ENCODE measurements around the gene CHST4.
"Not testable (repeated sequence)": the region's sequence is repeated elsewhere in the genome, so short reads cannot be mapped to it uniquely, and the experiment has no call there.

Gene CHST4

DNA sequence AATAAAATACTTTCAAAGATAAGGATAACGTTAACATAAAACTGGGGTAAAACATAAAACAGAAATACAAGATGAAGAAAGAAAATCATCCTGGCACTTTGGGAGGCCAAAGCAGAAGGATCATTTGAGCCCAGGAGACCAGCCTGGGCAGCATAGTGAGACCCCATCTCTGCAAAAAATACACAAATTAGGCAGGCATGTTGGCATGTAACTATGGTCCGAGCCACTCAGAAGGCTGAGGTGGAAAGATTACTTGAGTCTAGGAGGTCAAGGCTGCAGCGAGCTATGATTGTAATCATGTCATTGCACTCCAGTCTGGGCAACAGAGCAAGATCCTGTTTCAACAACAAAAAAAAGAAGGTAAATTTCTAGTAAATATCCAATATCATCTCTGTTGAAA, 31.1 kb downstream of the CHST4 start:
- in situ Hi-C loops (cut with HindIII; ENCODE audit: low pct_ligation_motif_present, low sequenced_read_pairs) = no loop called here
- H3K27ac ChIP-seq = no peak overlapping the region
- no peaks in the 10 kb centered on the region for H3K27me3 ChIP-seq (replicated peaks)
- no peak overlapping the region for H3K4me3 ChIP-seq (ENCODE audit: low read depth, low read length)
- TF ChIP-seq, protein P1, sequence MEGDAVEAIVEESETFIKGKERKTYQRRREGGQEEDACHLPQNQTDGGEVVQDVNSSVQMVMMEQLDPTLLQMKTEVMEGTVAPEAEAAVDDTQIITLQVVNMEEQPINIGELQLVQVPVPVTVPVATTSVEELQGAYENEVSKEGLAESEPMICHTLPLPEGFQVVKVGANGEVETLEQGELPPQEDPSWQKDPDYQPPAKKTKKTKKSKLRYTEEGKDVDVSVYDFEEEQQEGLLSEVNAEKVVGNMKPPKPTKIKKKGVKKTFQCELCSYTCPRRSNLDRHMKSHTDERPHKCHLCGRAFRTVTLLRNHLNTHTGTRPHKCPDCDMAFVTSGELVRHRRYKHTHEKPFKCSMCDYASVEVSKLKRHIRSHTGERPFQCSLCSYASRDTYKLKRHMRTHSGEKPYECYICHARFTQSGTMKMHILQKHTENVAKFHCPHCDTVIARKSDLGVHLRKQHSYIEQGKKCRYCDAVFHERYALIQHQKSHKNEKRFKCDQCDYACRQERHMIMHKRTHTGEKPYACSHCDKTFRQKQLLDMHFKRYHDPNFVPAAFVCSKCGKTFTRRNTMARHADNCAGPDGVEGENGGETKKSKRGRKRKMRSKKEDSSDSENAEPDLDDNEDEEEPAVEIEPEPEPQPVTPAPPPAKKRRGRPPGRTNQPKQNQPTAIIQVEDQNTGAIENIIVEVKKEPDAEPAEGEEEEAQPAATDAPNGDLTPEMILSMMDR (IDR thresholded peaks at IDR 0.05; ENCODE audit: low read depth, low read length, missing control alignments) = no peak
- no peaks in the 10 kb centered on the region for H3K36me3 ChIP-seq (replicated peaks)
- DNase-seq = no peak

- in situ Hi-C loops (cut with HindIII; ENCODE audit: low pct_ligation_motif_present, low sequenced_read_pairs) = no loop called here
- H3K27ac ChIP-seq = no peak overlapping the region
- no peak for DNase-seq
- H3K4me3 ChIP-seq (ENCODE audit: low read depth, low read length) = no peak overlapping the region
- H3K27me3 ChIP-seq (replicated peaks) = no peaks in the 10 kb centered on the region
- no peaks in the 10 kb centered on the region for H3K36me3 ChIP-seq (replicated peaks)
- TF ChIP-seq, protein P1 (IDR thresholded peaks at IDR 0.05; ENCODE audit: low read depth, low read length, missing control alignments) = no peak
Observed at GRCh38 chr16:71557954-71558582, 31.8 kb downstream of the CHST4 start.

DNA sequence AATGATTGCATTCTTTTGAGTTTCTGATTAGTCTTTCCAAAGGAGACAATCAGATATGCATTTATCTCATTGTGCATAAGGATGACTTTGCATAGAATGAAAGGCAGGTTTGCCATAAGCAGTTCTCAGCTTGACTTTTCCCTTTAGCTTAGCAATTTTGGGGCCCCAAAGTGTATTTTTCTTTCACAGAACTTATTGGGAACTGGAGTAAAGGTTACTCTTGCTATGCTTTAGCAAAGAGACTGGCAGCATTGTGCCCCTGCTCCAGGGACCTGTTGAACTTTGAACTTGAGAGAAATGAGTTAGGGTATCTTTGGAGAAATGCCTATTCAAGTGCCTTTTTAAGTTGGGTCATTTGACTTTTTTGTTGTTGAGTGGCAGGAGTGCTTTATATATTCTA, 33.6 kb downstream of the CHST4 start:
- Histone ChIP-seq H3K27ac (no peak overlapping the region), H3K36me3 (replicated peaks) (no peaks in the 10 kb centered on the region), H3K4me3 (ENCODE audit: low read depth, low read length) (no peak overlapping the region), H3K27me3 (replicated peaks) (no peaks in the 10 kb centered on the region)
- in situ Hi-C loops (cut with HindIII; ENCODE audit: low pct_ligation_motif_present, low sequenced_read_pairs) = no loop called here
- DNase-seq = no peak
- TF ChIP-seq, protein P1 (IDR thresholded peaks at IDR 0.05; ENCODE audit: low read depth, low read length, missing control alignments) = no peak

- H3K4me3 ChIP-seq (ENCODE audit: low read depth, low read length); H3K36me3 ChIP-seq (replicated peaks); H3K27me3 ChIP-seq (replicated peaks); DNase-seq; in situ Hi-C loops (cut with HindIII; ENCODE audit: low pct_ligation_motif_present, low sequenced_read_pairs); H3K27ac ChIP-seq: not testable (repeated sequence)
Observed at GRCh38 chr16:71561886-71562285, 35.7 kb downstream of the CHST4 start.

DNA sequence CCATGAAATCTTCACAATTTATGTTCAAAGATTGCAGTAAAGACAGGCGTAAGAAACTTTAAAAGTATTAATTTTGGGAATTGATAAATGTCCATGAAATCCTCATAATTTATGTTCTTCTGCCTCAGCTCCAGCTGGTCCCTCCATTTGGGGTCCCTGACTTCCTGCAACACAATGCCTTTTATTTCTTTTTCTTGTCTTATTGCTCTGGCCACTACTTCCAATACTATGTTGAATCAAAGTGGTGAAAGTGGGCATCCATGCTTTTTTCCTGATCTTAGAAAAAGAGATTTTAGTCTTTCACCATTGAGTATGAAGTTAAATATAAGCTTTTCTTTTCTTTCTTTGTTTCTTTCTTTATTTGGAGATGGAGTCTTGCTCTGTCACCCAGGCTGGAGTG, 36.3 kb downstream of the CHST4 start:
- in situ Hi-C loops (cut with HindIII; ENCODE audit: low pct_ligation_motif_present, low sequenced_read_pairs) = no loop called here
- no peak for DNase-seq
- Histone ChIP-seq H3K27me3 (replicated peaks) (no peaks in the 10 kb centered on the region), H3K4me3 (ENCODE audit: low read depth, low read length) (no peak overlapping the region), H3K27ac (no peak overlapping the region), H3K36me3 (replicated peaks) (no peaks in the 10 kb centered on the region)
- TF ChIP-seq, protein P1 (IDR thresholded peaks at IDR 0.05; ENCODE audit: low read depth, low read length, missing control alignments) = no peak

GRCh38 chr16:71564335-71564967, 38.2 kb downstream of the CHST4 start:
- TF ChIP-seq, protein P1 (IDR thresholded peaks at IDR 0.05; ENCODE audit: low read depth, low read length, missing control alignments) = no peak
- in situ Hi-C loops (cut with HindIII; ENCODE audit: low pct_ligation_motif_present, low sequenced_read_pairs) = no loop called here

More at GRCh38 chr16:71564335-71564967, 38.2 kb downstream of the CHST4 start:
- H3K4me3 ChIP-seq (ENCODE audit: low read depth, low read length) = peak overlapping the region; percentile 72
- H3K27ac ChIP-seq = peak overlapping the region; percentile 23
- H3K27me3 ChIP-seq (replicated peaks) = no peaks in the 10 kb centered on the region
- H3K36me3 ChIP-seq (replicated peaks) = no peaks in the 10 kb centered on the region
- DNase-seq = no peak

All from brain microvascular endothelial cell (primary cell).